ENCODE results near the gene ARTN.

The ARTN gene

DNA sequence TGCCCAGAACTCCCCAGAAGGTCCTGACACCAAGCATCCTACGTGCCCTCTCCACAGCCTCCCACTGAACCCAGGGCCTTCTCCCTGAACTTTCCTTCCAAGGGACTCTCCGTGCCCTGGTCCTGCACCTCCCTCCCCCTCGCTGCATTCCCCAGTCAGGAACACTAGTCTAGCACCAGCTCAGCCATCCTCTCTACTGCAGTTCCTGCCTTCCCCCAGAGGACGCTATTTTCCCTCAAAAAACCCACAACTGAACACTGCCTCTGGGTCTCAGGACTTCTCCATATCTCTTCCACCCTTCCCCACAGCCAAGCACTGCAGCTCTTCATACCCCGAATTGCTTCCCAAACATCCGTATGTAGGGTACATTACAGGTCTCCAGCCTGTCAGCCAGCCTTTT lies 12.6 kb upstream of the ARTN start:
- no peak overlapping the region for H3K4me3 ChIP-seq (ENCODE audit: low read depth, low read length)
- TF ChIP-seq CTCF (IDR thresholded peaks at IDR 0.05; ENCODE audit: borderline replicate concordance, insufficient read depth, low read depth, low read length): no peak

DNA sequence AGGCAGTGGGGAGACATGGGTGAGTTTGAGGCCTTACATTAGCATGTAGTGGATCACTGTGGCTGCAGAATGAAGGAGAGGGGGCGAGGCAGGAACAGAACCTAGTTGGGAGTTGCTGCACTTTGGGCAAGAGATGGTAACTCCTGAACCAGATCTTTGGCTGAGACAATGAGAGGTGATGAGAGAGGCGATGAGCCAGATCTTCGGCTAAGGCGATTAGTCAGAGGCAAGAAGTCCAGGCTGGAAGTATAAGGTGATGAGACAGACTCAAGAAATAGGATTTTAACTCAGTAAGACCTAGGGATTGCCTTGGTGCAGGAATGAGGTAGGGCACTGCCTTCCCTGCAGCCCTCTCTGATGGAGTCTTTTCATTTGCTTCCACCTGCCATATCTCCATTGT lies 9.1 kb upstream of the ARTN start:
- TF ChIP-seq CTCF (IDR thresholded peaks at IDR 0.05; ENCODE audit: borderline replicate concordance, insufficient read depth, low read depth, low read length): no peak

DNA sequence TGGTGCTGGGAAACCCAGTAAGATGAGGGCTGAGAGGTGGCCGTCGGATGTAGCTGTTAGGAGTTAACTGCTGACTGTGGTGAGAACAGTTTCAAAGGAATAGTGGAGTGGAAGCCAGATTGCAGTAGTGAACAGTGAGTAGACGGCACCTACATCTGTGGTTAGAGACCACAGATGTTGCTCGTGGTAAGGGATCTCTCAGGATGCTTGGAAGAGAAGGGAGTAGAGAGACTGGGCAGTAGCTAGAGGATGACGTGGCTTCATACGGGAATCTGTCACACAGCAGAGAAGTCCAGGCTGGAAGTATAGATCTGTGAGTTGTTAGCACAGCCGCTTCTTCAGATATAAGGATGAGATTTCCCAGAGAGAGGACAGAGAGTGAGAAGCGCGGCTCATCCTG lies 7.8 kb upstream of the ARTN start:
- TF ChIP-seq CTCF (IDR thresholded peaks at IDR 0.05; ENCODE audit: borderline replicate concordance, insufficient read depth, low read depth, low read length): no peak

More for the DNA sequence above, 9.1 kb upstream of the ARTN start:
- no peak overlapping the region for H3K4me3 ChIP-seq (ENCODE audit: low read depth, low read length)

GRCh38 chr1:43930168-43930948 lies 3.2 kb upstream of the ARTN start:
- TF ChIP-seq CTCF (IDR thresholded peaks at IDR 0.05; ENCODE audit: borderline replicate concordance, insufficient read depth, low read depth, low read length): peak; percentile 72
- H3K4me3 ChIP-seq (ENCODE audit: low read depth, low read length): no peak overlapping the region

More for the DNA sequence above, 7.8 kb upstream of the ARTN start:
- no peak overlapping the region for H3K4me3 ChIP-seq (ENCODE audit: low read depth, low read length)

- no peak overlapping the region for H3K4me3 ChIP-seq (ENCODE audit: low read depth, low read length)
- no peak for TF ChIP-seq CTCF (IDR thresholded peaks at IDR 0.05; ENCODE audit: borderline replicate concordance, insufficient read depth, low read depth, low read length)
Measured at GRCh38 chr1:43930949-43931275, 2.7 kb upstream of the ARTN start.

DNA sequence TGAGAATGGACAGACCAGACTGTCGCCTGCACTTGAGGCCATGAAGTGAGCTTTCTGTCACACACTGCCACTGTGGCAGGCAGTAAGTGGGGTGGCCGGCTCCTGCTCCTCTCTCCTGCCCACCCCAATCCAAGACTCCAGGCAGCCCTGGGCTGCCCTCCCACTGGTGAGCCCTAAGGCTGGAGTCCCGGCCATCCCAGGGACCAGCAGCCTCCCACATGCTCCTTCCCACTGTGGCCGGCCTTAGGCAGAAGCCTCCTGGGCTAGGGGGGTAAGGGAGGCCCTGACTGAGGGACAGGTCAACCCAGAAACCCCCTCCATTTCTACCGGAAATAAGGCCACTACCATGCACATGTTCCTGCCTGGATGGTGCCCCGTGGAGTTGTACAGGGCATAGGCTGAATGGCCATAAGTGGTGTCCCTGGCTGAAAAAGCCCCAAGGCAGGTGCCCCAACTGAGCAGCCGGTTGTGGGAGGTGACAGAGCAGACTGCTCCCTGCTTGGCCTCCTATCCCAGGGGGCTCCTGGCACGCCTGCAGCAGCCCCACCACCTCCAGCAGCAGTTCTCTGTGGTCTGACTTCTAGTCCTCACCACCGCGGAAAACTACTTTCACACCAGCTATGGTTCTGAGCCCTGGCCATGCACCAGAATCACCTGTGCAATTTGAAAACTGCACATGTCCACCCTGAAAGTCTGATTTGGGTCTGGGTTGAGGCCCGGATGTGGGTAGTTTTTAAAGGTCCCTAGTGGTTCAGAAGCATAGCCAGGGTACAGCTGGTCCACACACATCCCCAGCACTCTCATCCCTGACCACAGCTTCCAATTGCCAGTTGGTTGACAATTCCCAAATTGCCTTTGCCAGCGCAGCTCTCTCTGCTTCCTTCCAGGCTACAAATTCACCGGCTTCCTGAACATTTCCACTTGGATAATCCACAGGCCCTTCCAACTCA lies 1.6 kb upstream of the ARTN start:
- no peak for TF ChIP-seq CTCF (IDR thresholded peaks at IDR 0.05; ENCODE audit: borderline replicate concordance, insufficient read depth, low read depth, low read length)
- no peak overlapping the region for H3K4me3 ChIP-seq (ENCODE audit: low read depth, low read length)

Measured in GM12875 (cell line).